Subcutaneous abdominal adipose tissue (tissue), 5 donors: Measurements from ENCODE around the gene UBE2V1.

ENCODE experiments used
- H3K27ac ChIP-seq: one replicate; pipeline ENCODE4 v1.7.0; 2013; ENCODE audit warnings: low read depth, mild to moderate bottlenecking, inconsistent platforms, low read length, moderate library complexity
- H3K27me3 ChIP-seq, 5 donors: one replicate each; pipeline ENCODE4 v1.7.0; 2013; ENCODE audit warnings: low read length in 5 of 5, inconsistent platforms in 1 of 5; ENCODE audit not compliant: control insufficient read depth in 5 of 5, insufficient read depth in 4 of 5
- H3K36me3 ChIP-seq, 5 donors: one replicate each; pipeline ENCODE4 v1.7.0; 2013; ENCODE audit warnings: low read length in 5 of 5; ENCODE audit not compliant: control insufficient read depth in 5 of 5, insufficient read depth in 5 of 5
- H3K4me1 ChIP-seq, 5 donors: one replicate each; pipeline ENCODE4 v1.7.0; 2013; ENCODE audit warnings: low read length in 5 of 5, mild to moderate bottlenecking in 3 of 5, moderate library complexity in 1 of 5; ENCODE audit not compliant: control insufficient read depth in 5 of 5, insufficient read depth in 5 of 5
- H3K4me3 ChIP-seq, 5 donors: one replicate each; pipeline ENCODE4 v1.7.0; 2013; ENCODE audit warnings: low read length in 5 of 5, low read depth in 1 of 5
- H3K9ac ChIP-seq, 5 donors: one replicate each; pipeline ENCODE4 v1.7.0; 2013; ENCODE audit warnings: low read length in 5 of 5, mild to moderate bottlenecking in 4 of 5, moderate library complexity in 3 of 5
- H3K9me3 ChIP-seq, 5 donors: one replicate each; pipeline ENCODE4 v1.7.0; 2013; ENCODE audit warnings: low read length in 5 of 5; ENCODE audit not compliant: control insufficient read depth in 5 of 5
- donor health status: healthy.
- donor health status: healthy.
- donor health status: healthy.
- donor health status: healthy.
- donor health status: healthy.

UBE2V1 gene

DNA sequence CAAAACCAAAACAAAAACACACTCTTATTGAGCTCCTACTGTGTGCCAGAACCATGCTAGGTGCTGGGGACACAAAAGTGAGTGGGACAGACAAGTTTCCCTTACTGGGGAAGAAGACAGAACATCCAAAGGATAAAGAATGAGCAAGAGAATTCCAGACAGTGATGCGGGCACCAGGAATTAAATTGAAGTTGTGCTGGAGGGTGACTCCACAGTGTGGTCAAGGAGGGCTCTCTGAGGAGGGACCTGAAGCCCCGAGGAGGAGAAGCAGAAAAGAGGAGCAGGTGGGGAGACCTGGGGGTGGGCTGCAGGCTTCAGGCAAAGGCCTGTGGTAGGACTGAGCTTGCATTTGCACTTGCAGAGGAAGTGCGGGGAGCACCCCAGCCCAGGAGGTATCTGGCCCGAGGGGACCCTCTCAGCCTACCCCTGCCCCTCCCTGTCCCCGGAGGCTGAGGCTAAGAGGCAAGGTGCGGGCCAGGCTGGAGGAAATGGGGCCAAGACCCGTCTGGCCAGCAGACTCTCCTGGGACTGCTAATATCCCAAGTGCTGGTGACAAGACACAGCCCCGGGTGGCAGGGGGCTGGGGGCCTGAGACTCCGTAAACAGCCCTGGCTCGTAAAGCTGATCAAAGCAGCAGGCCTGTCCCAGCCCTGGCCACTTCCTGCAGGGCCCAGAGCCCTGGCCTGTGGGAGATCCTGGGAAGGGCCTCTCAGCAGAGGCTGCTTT lies 73.1 kb downstream of the UBE2V1 start:
- H3K36me3 ChIP-seq = no peaks in the 10 kb centered on the region
- no peak overlapping the region for H3K9ac ChIP-seq
- no peaks in the 10 kb centered on the region for H3K27me3 ChIP-seq
- peaks cover 0 to 13% (median 0%) of the 10 kb centered on the region in 5 donors for H3K4me1 ChIP-seq
- H3K9me3 ChIP-seq = no peaks in the 10 kb centered on the region
- H3K27ac ChIP-seq = no peak overlapping the region
- no peak overlapping the region for H3K4me3 ChIP-seq

GRCh38 chr20:50038574-50038991 lies 74.4 kb downstream of the UBE2V1 start:
- H3K9ac ChIP-seq = no peak overlapping the region
- no peaks in the 10 kb centered on the region for H3K36me3 ChIP-seq
- no peak overlapping the region for H3K27ac ChIP-seq
- H3K9me3 ChIP-seq = no peaks in the 10 kb centered on the region
- no peak overlapping the region for H3K4me3 ChIP-seq
- no peaks in the 10 kb centered on the region for H3K27me3 ChIP-seq
- peaks cover 0 to 11% (median 3%) of the 10 kb centered on the region in 5 donors for H3K4me1 ChIP-seq

DNA sequence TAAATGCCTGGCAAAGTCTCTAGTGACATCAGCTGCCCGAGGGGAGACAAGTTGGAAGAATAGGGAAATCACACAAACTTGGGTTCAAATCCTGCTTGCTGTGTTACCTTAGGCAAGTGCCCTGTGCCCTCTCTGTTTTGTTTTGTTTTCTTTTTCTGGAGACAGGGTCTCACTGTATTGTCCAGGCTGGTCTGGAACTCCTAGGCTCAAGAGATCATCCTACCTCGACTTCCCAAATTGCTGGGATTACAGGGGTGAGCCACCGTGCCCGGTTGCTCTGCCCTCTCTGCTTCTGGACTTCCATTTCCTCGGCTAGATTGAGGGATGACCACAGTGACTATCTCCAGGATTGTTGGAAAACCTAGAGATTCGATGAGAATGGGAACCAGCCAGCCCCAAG lies 74.8 kb downstream of the UBE2V1 start:
- no peaks in the 10 kb centered on the region for H3K9me3 ChIP-seq
- H3K4me3 ChIP-seq = no peak overlapping the region
- no peaks in the 10 kb centered on the region for H3K27me3 ChIP-seq
- H3K36me3 ChIP-seq = no peaks in the 10 kb centered on the region
- H3K27ac ChIP-seq = no peak overlapping the region
- H3K4me1 ChIP-seq = peaks cover 0 to 14% (median 6%) of the 10 kb centered on the region in 5 donors
- no peak overlapping the region for H3K9ac ChIP-seq

DNA sequence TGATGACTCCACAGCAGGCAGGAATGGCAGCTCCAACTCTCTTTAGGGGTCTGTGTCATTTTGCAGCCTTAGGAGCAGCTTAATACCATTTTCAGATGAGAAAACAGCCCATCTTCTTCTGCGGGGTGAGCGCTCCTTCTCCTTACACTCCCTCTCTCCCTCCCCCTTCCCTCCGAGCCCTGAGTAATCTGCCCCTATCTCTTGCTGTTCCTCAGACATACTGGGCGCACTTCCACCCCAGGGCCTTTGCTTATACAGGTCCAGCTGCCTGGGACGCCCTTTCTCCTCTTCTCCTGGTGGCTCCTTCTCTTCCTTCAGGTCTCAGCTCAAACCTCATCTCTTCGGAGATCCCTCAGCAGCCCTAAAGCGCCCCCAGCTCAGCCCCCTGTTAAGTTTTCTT lies 75.4 kb downstream of the UBE2V1 start:
- no peak overlapping the region for H3K4me3 ChIP-seq
- no peak overlapping the region for H3K27ac ChIP-seq
- no peak overlapping the region for H3K9ac ChIP-seq
- H3K27me3 ChIP-seq = no peaks in the 10 kb centered on the region
- no peaks in the 10 kb centered on the region for H3K36me3 ChIP-seq
- H3K4me1 ChIP-seq = peaks cover 0 to 14% (median 6%) of the 10 kb centered on the region in 5 donors
- no peaks in the 10 kb centered on the region for H3K9me3 ChIP-seq

- H3K4me3 ChIP-seq = no peak overlapping the region
- no peak overlapping the region for H3K27ac ChIP-seq
- H3K27me3 ChIP-seq = no peaks in the 10 kb centered on the region
- no peaks in the 10 kb centered on the region for H3K36me3 ChIP-seq
- H3K9ac ChIP-seq = no peak overlapping the region
- peaks cover 0 to 14% (median 6%) of the 10 kb centered on the region in 5 donors for H3K4me1 ChIP-seq
- no peaks in the 10 kb centered on the region for H3K9me3 ChIP-seq
Observed at GRCh38 chr20:50037123-50037522, 75.8 kb downstream of the UBE2V1 start.

GRCh38 chr20:50036703-50037102 lies 76.2 kb downstream of the UBE2V1 start:
- Histone ChIP-seq H3K27me3 (no peaks in the 10 kb centered on the region), H3K4me1 (peaks cover 0 to 14% (median 6%) of the 10 kb centered on the region in 5 donors), H3K36me3 (no peaks in the 10 kb centered on the region), H3K27ac (no peak overlapping the region), H3K9ac (no peak overlapping the region), H3K4me3 (no peak overlapping the region), H3K9me3 (no peaks in the 10 kb centered on the region)

DNA sequence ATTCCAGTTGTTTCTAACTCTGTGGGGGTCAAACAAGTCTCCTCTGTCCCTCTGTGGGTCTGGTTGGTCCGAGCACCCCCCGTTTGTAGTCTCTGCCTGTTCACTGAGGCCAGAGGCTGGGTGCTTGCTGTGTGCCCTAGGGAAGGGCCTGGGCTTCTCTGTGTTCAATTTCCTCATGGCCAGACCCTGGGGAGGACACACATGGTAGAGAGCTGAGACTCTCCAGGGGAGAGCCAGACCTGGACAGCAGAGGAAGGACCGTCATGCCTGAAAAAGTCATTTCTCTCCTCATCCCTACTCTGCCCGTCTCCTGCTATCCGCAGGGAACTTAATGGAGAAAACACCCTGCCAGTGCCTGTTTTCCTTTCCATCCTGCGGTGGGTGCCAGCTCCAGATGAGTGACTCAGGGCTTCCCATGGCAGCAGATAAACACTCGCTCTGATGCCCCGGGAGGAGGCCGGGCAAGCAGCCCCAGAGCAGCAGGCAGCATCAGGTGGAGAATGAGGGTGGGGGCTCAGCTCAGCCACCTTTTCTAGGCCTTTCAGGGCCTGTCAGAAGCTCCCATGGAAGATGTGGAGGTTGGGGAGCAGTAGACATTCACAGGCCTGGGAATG lies 78.3 kb downstream of the UBE2V1 start:
- Histone ChIP-seq H3K9me3 (no peaks in the 10 kb centered on the region), H3K4me3 (no peak overlapping the region), H3K27ac (no peak overlapping the region), H3K36me3 (no peaks in the 10 kb centered on the region), H3K9ac (no peak overlapping the region), H3K27me3 (no peaks in the 10 kb centered on the region), H3K4me1 (peaks cover 3 to 30% (median 17%) of the 10 kb centered on the region in 5 donors)

GRCh38 chr20:50032955-50033666 lies 79.8 kb downstream of the UBE2V1 start:
- Histone ChIP-seq H3K27me3 (no peaks in the 10 kb centered on the region), H3K9me3 (no peaks in the 10 kb centered on the region), H3K27ac (no peak overlapping the region), H3K4me3 (no peak overlapping the region), H3K36me3 (no peaks in the 10 kb centered on the region), H3K9ac (peak overlapping the region in 1 of 5 donors; percentile 6), H3K4me1 (peaks cover 4 to 41% (median 26%) of the 10 kb centered on the region in 5 donors)
